ENCODE measurements around the gene STK32B.

GRCh38 chr4:5247735-5248134 is 196.5 kb downstream of the STK32B start:
- no peak for TF ChIP-seq EGR1 (IDR thresholded peaks at IDR 0.05; ENCODE audit: low read depth in 2 of 2)
- no peak for TF ChIP-seq CTCF (IDR thresholded peaks at IDR 0.05; ENCODE audit: low read depth, low read length, missing input control)
- TF ChIP-seq TAF1 (conservative IDR thresholded peaks at IDR 0.05) = no peak
- no peak for TF ChIP-seq RAD21 (IDR thresholded peaks at IDR 0.05)
- TF ChIP-seq MAX (IDR thresholded peaks at IDR 0.05) = no peak
- no peak for TF ChIP-seq GABPA (IDR thresholded peaks at IDR 0.05 in 1 of 2, conservative IDR thresholded peaks at IDR 0.05 in 1 of 2)

Data from liver (tissue), 3 donors.